PC-3 (cell line): ENCODE data around the gene UBE2H. TPM values are rescaled to one million over a fixed set of nuclear protein-coding genes. Genes with fewer than 3 reads are reported as not detected.

ENCODE experiments used
- ATAC-seq: fragments of 200-7000 bp; cut with Tn5 transposase; 2 replicates; pipeline ENCODE4 v1.9.1; 2020; ENCODE audit warnings: mild to moderate bottlenecking, moderate library complexity
- BruUV-seq: library from RNA; stranded (reverse); fragments of 400-500 nt; replicated peaks from 2 replicates; lab custom pipeline; 2021; lab: Mats Ljungman, UMichigan
- CTCF ChIA-PET: fragments of 300-600 bp; sonication (Branson Sonifier 250); formaldehyde crosslinking; loops from one replicate; lab custom pipeline; 2022; ENCODE audit warnings: antibody characterized with exemption; lab: Charles Lee
- POLR2A ChIA-PET: fragments of 300-600 bp; sonication (Branson Sonifier 250); formaldehyde crosslinking; loops from one replicate; lab custom pipeline; 2022; ENCODE audit warnings: antibody characterized with exemption; ENCODE audit not compliant: unreplicated experiment; lab: Charles Lee
- DNase-seq: peaks from one replicate; pipeline ENCODE4 v3.0.0-alpha.2; 2015
- H2AFZ ChIP-seq: fragments of 300-600 bp; sonication (generic); 2 replicates; pipeline ENCODE4 v1.6.0; 2016; ENCODE audit warnings: antibody characterized with exemption, low read length
- H3F3A ChIP-seq: fragments of 300-600 bp; sonication (generic); one replicate; pipeline ENCODE4 v1.6.0; 2017; ENCODE audit warnings: antibody characterized with exemption, low read length, control low read depth, mild to moderate bottlenecking; ENCODE audit not compliant: unreplicated experiment
- H3K27ac ChIP-seq: fragments of 300-600 bp; sonication (generic); 2 replicates; pipeline ENCODE4 v1.5.1; 2016; ENCODE audit warnings: mild to moderate bottlenecking, low read length
- H3K27me3 ChIP-seq: fragments of 300-600 bp; sonication (generic); 2 replicates; pipeline ENCODE4 v1.6.1; 2016; ENCODE audit warnings: low read length, mixed read lengths
- H3K36me3 ChIP-seq: fragments of 300-600 bp; sonication (generic); 2 replicates; pipeline ENCODE4 v1.6.1; 2016; ENCODE audit warnings: low read depth, mixed run types, low read length, mixed read lengths
- H3K4me1 ChIP-seq: fragments of 300-600 bp; sonication (generic); 2 replicates; pipeline ENCODE4 v1.5.1; 2016; ENCODE audit warnings: low read length; ENCODE audit not compliant: insufficient read depth
- H3K4me2 ChIP-seq: fragments of 300-600 bp; sonication (generic); 2 replicates; pipeline ENCODE4 v1.6.0; 2016; ENCODE audit warnings: low read length
- H3K4me3 ChIP-seq: fragments of 300-600 bp; sonication (generic); 2 replicates; pipeline ENCODE4 v1.5.1; 2016; ENCODE audit warnings: mild to moderate bottlenecking, low read length, mixed read lengths
- H3K79me2 ChIP-seq: fragments of 300-600 bp; sonication (generic); 2 replicates; pipeline ENCODE4 v1.6.1; 2017; ENCODE audit warnings: low read length, mixed read lengths
- H3K9ac ChIP-seq: fragments of 300-600 bp; sonication (generic); 2 replicates; pipeline ENCODE4 v1.6.0; 2016; ENCODE audit warnings: mild to moderate bottlenecking, low read length
- H3K9me2 ChIP-seq: fragments of 300-600 bp; sonication (generic); replicated peaks from 2 replicates; pipeline ENCODE4 v1.6.1; 2016; ENCODE audit warnings: mixed run types, low read length, mixed read lengths
- H3K9me3 ChIP-seq: fragments of 300-600 bp; sonication (generic); 2 replicates; pipeline ENCODE4 v1.6.1; 2016; ENCODE audit warnings: low read length, mixed read lengths
- H4K20me1 ChIP-seq: fragments of 300-600 bp; sonication (generic); 2 replicates; pipeline ENCODE4 v1.6.1; 2016; ENCODE audit warnings: low read length, mixed read lengths
- CTCF ChIP-seq: fragments of 300-600 bp; sonication (generic); conservative IDR thresholded peaks from 2 replicates; pipeline ENCODE4 v1.5.1; 2017; ENCODE audit warnings: antibody characterized with exemption, low read depth, mild to moderate bottlenecking, low read length
- EZH2 ChIP-seq: fragments of 300-600 bp; sonication (generic); IDR thresholded peaks from one replicate; pipeline ENCODE4 v1.6.1; 2017; ENCODE audit warnings: antibody characterized with exemption, mild to moderate bottlenecking, low read length; ENCODE audit not compliant: unreplicated experiment
- EZH2phosphoT487 ChIP-seq: fragments of 300-600 bp; sonication (generic); IDR thresholded peaks from 2 replicates; pipeline ENCODE4 v1.6.1; 2018; ENCODE audit warnings: mild to moderate bottlenecking, antibody characterized with exemption, low read length, borderline replicate concordance
- intact Hi-C: fragments of 100-400 bp; cut with micrococcal nuclease; formaldehyde crosslinking; loops from 2 replicates; pipeline ENCODE4 v1.9.0; 2023
- total RNA-seq: library from RNA; depleted of rRNA; stranded (reverse); fragments of >200 nt; gene quantifications from 2 replicates; pipeline ENCODE4 v1.2.3, GENCODE V29; 2014

UBE2H gene
- total RNA-seq, 1 experiment from 2014 or later: 62.5 TPM

GRCh38 chr7:129886818-129887186 lies 66.0 kb downstream of the UBE2H start:
- no peak overlapping the region for H3K27ac ChIP-seq
- H3K9me2 ChIP-seq: no peaks in the 10 kb centered on the region
- ChIA-PET CTCF (no interaction called here), POLR2A (interaction anchor here (0.7 kb wide), 1 partner anchor 119 kb away, joined by 8 read pairs; no protein-coding TSS in a partner anchor)
- H3K4me2 ChIP-seq: no peak overlapping the region
- no TSS peak for BruUV-seq
- H3K79me2 ChIP-seq: 0 out of 2 replicates have a peak, but pooled peaks cover 10% of the 10 kb centered on the region
- DNase-seq (no peak), ATAC-seq (no peak)
- H3K36me3 ChIP-seq: peaks cover 4% of the 10 kb centered on the region; the same call in 1 of the 2 replicates
- TF ChIP-seq CTCF (no peak), EZH2phosphoT487 (no peak), EZH2 (no peak)
- H3K27me3 ChIP-seq: no peaks in the 10 kb centered on the region
- peaks cover 10% of the 10 kb centered on the region for H3K4me1 ChIP-seq
- no peak overlapping the region for H3K4me3 ChIP-seq
- intact Hi-C loops: no loop called here
- H3F3A ChIP-seq: no peaks in the 10 kb centered on the region
- H4K20me1 ChIP-seq: no peaks in the 10 kb centered on the region
- no peak overlapping the region for H2AFZ ChIP-seq
- no peak overlapping the region for H3K9ac ChIP-seq
- no peaks in the 10 kb centered on the region for H3K9me3 ChIP-seq

GRCh38 chr7:129886167-129886817 lies 66.5 kb downstream of the UBE2H start:
- Histone ChIP-seq H3K4me1 (peaks cover 10% of the 10 kb centered on the region), H3K9ac (no peak overlapping the region), H3K4me2 (no peak overlapping the region), H3F3A (no peaks in the 10 kb centered on the region), H3K4me3 (no peak overlapping the region), H3K27me3 (no peaks in the 10 kb centered on the region), H2AFZ (no peak overlapping the region), H3K36me3 (peaks cover 4% of the 10 kb centered on the region; the same call in 1 of the 2 replicates), H3K9me3 (no peaks in the 10 kb centered on the region), H4K20me1 (no peaks in the 10 kb centered on the region), H3K27ac (no peak overlapping the region), H3K9me2 (no peaks in the 10 kb centered on the region), H3K79me2 (0 out of 2 replicates have a peak, but pooled peaks cover 10% of the 10 kb centered on the region)
- DNase-seq (no peak), ATAC-seq (peak; percentile 69)
- intact Hi-C loops: no loop called here
- ChIA-PET POLR2A (interaction anchor here (0.7 kb wide), 1 partner anchor 120 kb away, joined by 8 read pairs; no protein-coding TSS in a partner anchor), CTCF (no interaction called here)
- BruUV-seq: no TSS peak
- TF ChIP-seq EZH2phosphoT487 (no peak), EZH2 (no peak), CTCF (no peak)

- H3K4me2 ChIP-seq: no peak overlapping the region
- H2AFZ ChIP-seq: no peak overlapping the region
- BruUV-seq: no TSS peak
- H3K9me2 ChIP-seq: no peaks in the 10 kb centered on the region
- DNase-seq (no peak), ATAC-seq (no peak)
- CTCF ChIA-PET: no interaction called here
- H3K9ac ChIP-seq: no peak overlapping the region
- POLR2A ChIA-PET: no interaction called here
- no peaks in the 10 kb centered on the region for H3K9me3 ChIP-seq
- H4K20me1 ChIP-seq: no peaks in the 10 kb centered on the region
- H3F3A ChIP-seq: no peaks in the 10 kb centered on the region
- intact Hi-C loops: no loop called here
- no peaks in the 10 kb centered on the region for H3K27me3 ChIP-seq
- no peak for TF ChIP-seq EZH2
- no peak for TF ChIP-seq CTCF
- TF ChIP-seq EZH2phosphoT487: no peak
- no peak overlapping the region for H3K27ac ChIP-seq
- 0 out of 2 replicates have a peak, but pooled peaks cover 6% of the 10 kb centered on the region for H3K79me2 ChIP-seq
- no peak overlapping the region for H3K4me3 ChIP-seq
- H3K4me1 ChIP-seq: peaks cover 10% of the 10 kb centered on the region
- H3K36me3 ChIP-seq: peaks cover 7% of the 10 kb centered on the region; the same call in 1 of the 2 replicates
Measured at GRCh38 chr7:129884495-129884894, 68.3 kb downstream of the UBE2H start.
